Stimulated activated naive CD4-positive, alpha-beta T cell treated with Interleukin-2 at 50 U/mL for 16 hours (primary cell): ENCODE measurements around the gene BTG1.
"Not testable (repeated sequence)": the region's sequence is repeated elsewhere in the genome, so short reads cannot be mapped to it uniquely, and the experiment has no call there.

Experiments used
- DNase-seq: peaks from one replicate; lab custom pipeline; 2025; lab: John Stamatoyannopoulos, UW

Gene BTG1

DNA sequence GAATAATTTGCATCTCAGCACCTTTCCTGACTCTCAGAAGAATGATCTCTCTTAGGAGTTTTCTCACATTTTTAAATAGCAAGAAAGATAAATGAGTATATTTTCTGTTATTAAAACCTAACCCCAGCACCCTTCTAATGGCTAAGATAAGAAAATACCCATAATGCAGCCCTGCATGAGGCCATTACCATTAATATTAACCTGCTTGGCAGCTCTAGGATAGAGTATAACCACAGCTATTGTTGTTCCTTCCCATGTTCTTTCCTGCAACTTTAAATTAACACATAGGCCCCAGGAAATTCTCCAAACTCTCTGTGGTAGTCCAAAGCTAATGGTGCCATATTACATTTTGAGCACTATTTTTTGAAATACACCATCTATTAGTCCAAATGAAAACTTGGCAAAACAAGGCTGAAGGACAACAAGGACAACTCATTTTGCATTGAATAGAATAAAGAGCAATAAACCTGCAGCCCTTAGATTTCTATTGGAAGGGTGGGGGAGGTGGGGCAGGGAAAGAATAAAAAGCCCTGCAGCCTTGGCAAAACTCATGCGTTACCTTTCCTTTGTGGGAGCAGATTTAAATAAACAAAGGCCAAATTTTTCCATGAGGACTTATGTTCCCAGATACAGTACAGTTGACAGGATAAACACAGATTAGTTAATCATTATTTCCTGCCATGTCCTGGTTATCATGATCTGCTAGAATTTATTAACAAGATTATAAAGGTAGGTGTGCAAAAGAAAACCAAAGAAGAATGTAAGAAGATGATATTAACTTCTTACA, 46.9 kb downstream of the BTG1 start:
- no peak for DNase-seq

DNA sequence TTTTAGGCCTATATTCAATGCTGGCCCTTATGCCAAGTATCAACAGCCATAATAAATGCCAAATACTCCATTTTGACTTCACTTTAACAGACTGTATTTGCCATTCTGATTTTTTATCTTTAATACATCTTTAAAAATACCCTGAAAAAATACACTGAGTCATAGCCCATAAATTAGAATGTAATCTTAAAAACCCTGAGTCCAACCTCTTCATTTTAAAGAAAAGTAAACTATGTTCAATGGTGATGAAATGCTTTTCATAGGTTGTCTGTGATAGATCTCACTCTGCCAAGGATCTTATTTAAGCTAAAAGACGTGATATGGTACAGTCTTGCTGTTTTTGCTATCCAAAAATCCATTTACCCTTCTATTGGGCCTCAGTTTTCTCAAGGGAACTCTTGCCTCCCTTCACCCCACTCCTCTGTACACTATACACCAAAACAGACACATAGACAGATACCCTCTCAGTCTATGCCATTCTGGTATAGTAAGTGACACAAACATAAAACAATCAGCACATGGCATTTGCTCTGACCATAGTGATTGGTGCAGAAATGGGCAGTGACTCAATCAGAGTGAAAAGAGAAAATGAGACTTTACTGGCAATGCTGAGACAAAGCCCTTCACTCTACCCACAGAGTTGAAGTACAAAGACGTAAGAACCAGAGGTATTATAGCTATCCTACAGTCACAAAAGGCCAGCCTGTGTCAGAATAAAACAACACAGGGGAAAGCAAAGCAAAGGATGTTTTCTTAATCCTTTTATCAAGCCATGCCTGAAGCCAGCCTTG, 49.1 kb downstream of the BTG1 start:
- no peak for DNase-seq

DNA sequence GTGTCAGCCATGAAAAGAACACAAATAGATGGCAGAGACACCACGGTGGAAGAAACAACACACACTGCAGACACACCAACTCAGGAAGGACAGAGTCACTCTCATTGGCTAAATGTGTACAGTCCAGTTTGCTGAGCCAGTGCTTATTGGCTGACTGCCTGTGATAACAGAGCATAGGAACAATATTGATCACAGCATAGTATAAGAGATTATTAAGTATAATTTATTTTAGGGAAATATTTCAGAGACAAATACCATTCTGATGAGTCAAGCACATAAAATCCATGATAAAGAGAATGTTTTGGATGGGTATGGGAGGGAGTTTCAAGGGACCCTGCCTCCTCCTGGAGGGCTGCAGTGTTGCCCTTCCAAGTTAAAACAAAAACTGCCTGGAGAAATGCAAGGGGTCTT, 50.9 kb downstream of the BTG1 start:
- no peak for DNase-seq

DNA sequence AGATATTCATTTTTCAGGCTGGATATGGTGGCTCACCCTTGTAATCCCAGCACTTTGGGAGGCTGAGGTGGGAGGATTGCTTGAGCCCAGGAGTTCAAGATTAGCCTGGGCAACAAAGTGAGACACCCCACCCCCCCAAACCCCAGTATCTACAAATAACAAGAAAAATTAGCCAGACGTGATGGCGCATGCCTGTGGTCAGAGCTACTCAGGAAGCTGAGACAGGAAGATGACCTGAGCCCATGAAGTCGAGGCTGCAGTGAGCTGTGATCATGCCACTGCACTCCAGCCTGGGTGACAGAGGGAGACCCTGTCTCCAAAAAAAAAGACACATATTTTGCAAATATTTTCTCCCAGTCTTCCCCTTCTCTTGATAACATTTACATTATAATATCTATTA, 51.3 kb downstream of the BTG1 start:
- DNase-seq: not testable (repeated sequence)
